Sigmoid colon (tissue), 7 donors: Measurements from ENCODE around the gene MIDN. TPM values are rescaled to one million over a fixed set of nuclear protein-coding genes. Genes with fewer than 3 reads are reported as not detected.
A peak's percentile ranks its signal among the peaks of the same experiment; 100 is the strongest.

Experiments used
- DNase-seq: peaks from one replicate; pipeline ENCODE4 v3.0.0-alpha.2; 2019
- H3K27ac ChIP-seq, 4 donors: fragments of 200-600 bp; sonication (generic); one replicate each; pipeline ENCODE4 v1.5.1; 2016 to 2019; ENCODE audit warnings: mild to moderate bottlenecking in 1 of 4
- H3K27me3 ChIP-seq, 3 donors: fragments of 200-600 bp; sonication (generic); one replicate each; pipeline ENCODE4 v1.5.1; 2019; ENCODE audit warnings: mild to moderate bottlenecking in 1 of 3
- H3K36me3 ChIP-seq, 4 donors: fragments of 200-600 bp; sonication (generic); one replicate each; pipeline ENCODE4 v1.5.1; 2016 to 2019
- H3K4me1 ChIP-seq, 4 donors: fragments of 200-600 bp; sonication (generic); one replicate each; pipeline ENCODE4 v1.5.1; 2017 to 2019
- H3K4me3 ChIP-seq, 4 donors: fragments of 200-600 bp; sonication (generic); one replicate each; pipeline ENCODE4 v1.5.1; 2017 to 2019; ENCODE audit warnings: mild to moderate bottlenecking in 2 of 4, moderate library complexity in 1 of 4
- H3K9me3 ChIP-seq, 4 donors: fragments of 200-600 bp in 3 of 4; sonication (generic) in 3 of 4; one replicate each; pipeline versions ENCODE4 v1.5.1 to v1.6.1; 2013 to 2019
- EP300 ChIP-seq, 4 donors: sonication (generic); formaldehyde crosslinking; IDR thresholded peaks; one replicate each; pipeline ENCODE4 v1.6.1; 2017; ENCODE audit warnings: antibody characterized with exemption in 4 of 4
- POLR2A ChIP-seq, 2 donors: fragments of 450-650 bp; IDR thresholded peaks; one replicate each; pipeline ENCODE4 v1.6.1; 2016; ENCODE audit warnings: antibody characterized with exemption in 2 of 2, mild to moderate bottlenecking in 2 of 2, moderate library complexity in 2 of 2
- POLR2AphosphoS5 ChIP-seq, 4 donors: sonication (generic); formaldehyde crosslinking; IDR thresholded peaks; one replicate each; pipeline ENCODE4 v1.6.1; 2017; ENCODE audit warnings: antibody characterized with exemption in 4 of 4
- WGBS, 2 donors: extraction: QIAGEN DNeasy Blood & Tissue Kit; methylation state at CpG; one replicate each; pipeline ENCODE4 v1.1.7; 2013; 5-methylcytosine and 5-hydroxymethylcytosine counted together
- intact Hi-C: fragments of 100-400 bp; cut with DNase I; formaldehyde crosslinking; loops from one replicate; pipeline ENCODE4 v1.15.1; 2023
- polyA plus RNA-seq, 3 donors: library from polyadenylated mRNA; stranded (reverse); fragments of 200-250 nt; gene quantifications; one replicate each; pipeline ENCODE4 v1.2.3, GENCODE V29; 2013
- total RNA-seq, 4 donors: library from RNA; depleted of rRNA; stranded (reverse); fragments of >200 nt; gene quantifications; one replicate each; pipeline ENCODE4 v1.1.0, GENCODE V29; 2016
- TF ChIP-seq, protein P1 (sequence below), 4 experiments: fragments of 450-650 bp in 3 of 4; fragments of 200-600 bp in 1 of 4; IDR thresholded peaks; one replicate each; pipeline ENCODE4 v1.5.1; 2016 to 2019; ENCODE audit warnings: antibody characterized with exemption in 4 of 4, mild to moderate bottlenecking in 3 of 4, moderate library complexity in 2 of 4
- donor health status: healthy with polysubstance abuse.
- donor health status: Bipolar disorder and iron deficiency.
- donor health status: healthy.

Gene MIDN
- total and polyA plus RNA-seq, 7 donors, result 14.6 to 87.0 (median 42.1) TPM

DNA sequence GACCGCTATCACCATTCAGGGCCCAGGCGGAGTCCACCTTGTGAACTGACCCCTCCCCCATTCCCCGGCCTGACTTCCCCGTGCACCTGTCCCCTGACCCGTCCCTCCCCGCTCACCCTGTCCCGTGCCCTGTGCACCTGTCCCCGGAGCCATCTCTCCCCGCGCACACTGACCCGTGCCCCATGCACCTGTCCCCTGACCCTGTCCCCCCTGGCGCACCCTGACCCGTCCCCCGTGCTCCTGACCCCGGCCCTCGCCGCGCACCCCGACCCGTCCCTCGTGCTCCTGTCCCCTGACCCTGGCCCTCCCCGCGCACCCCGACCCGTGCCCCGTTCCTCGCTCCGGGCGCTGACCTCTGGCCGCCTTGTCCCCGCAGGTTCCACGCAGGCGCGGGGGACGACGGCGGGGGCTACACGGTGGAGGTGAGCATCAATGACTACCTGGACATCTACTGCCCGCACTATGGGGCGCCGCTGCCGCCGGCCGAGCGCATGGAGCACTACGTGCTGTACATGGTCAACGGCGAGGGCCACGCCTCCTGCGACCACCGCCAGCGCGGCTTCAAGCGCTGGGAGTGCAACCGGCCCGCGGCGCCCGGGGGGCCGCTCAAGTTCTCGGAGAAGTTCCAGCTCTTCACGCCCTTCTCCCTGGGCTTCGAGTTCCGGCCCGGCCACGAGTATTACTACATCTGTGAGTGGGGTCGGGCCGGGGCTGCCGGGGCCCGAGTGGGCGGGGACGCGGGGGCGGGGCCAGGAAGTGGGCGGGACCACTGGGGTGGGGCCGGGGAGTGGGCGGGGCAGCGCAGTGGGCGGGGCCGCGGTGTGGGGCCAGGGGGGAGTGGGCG is 47.0 kb downstream of the MIDN start:
- H3K9me3 ChIP-seq, result no peaks in the 10 kb centered on the region
- peaks cover 0 to 11% (median 8%) of the 10 kb centered on the region in 4 donors for H3K4me1 ChIP-seq
- H3K36me3 ChIP-seq, result no peaks in the 10 kb centered on the region
- peak overlapping the region in 1 of 4 donors; percentile 7 for H3K4me3 ChIP-seq
- WGBS, 2 donors, result 34 to 69% methylated on average over 82 of the region's 82 CpGs
- intact Hi-C loops, result no loop called here
- peaks cover 9 to 61% (median 56%) of the 10 kb centered on the region in 3 donors for H3K27me3 ChIP-seq
- no peak for TF ChIP-seq EP300 (IDR thresholded peaks at IDR 0.05)
- TF ChIP-seq POLR2A (IDR thresholded peaks at IDR 0.05), result no peak
- no peak for TF ChIP-seq POLR2AphosphoS5 (IDR thresholded peaks at IDR 0.05)
- TF ChIP-seq, protein P1, sequence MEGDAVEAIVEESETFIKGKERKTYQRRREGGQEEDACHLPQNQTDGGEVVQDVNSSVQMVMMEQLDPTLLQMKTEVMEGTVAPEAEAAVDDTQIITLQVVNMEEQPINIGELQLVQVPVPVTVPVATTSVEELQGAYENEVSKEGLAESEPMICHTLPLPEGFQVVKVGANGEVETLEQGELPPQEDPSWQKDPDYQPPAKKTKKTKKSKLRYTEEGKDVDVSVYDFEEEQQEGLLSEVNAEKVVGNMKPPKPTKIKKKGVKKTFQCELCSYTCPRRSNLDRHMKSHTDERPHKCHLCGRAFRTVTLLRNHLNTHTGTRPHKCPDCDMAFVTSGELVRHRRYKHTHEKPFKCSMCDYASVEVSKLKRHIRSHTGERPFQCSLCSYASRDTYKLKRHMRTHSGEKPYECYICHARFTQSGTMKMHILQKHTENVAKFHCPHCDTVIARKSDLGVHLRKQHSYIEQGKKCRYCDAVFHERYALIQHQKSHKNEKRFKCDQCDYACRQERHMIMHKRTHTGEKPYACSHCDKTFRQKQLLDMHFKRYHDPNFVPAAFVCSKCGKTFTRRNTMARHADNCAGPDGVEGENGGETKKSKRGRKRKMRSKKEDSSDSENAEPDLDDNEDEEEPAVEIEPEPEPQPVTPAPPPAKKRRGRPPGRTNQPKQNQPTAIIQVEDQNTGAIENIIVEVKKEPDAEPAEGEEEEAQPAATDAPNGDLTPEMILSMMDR (IDR thresholded peaks at IDR 0.05), result no peak
- DNase-seq, result no peak
- no peak overlapping the region for H3K27ac ChIP-seq

DNA sequence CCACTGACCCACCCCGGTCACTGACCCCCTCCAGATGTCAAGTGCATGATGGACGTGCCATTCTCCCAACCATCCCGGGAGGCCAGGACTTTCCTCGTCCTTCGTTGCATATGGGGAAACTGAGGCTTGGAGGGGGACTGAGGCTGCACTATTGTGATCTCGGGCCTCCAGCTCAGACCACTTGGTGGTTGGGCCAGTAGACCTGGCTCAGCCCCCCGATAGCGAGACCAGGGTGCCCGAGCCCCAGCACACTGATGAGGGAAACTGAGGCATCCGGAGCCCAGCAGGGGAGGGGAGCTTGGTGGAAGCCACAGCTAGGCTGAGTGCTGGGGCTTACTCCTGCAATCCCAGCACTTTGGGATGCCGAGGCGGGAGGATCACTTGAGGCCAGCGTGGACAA is 47.7 kb downstream of the MIDN start:
- intact Hi-C loops, result no loop called here
- 88% methylated on average over 12 to 13 of the region's 13 CpGs for WGBS, 2 donors
- no peak for DNase-seq
- H3K4me3 ChIP-seq, result no peak overlapping the region
- TF ChIP-seq POLR2A (IDR thresholded peaks at IDR 0.05) (no peak), POLR2AphosphoS5 (IDR thresholded peaks at IDR 0.05) (no peak)
- TF ChIP-seq, protein P1 (IDR thresholded peaks at IDR 0.05), result no peak
- H3K4me1 ChIP-seq, result peaks cover 0 to 11% (median 8%) of the 10 kb centered on the region in 4 donors
- peaks cover 9 to 54% (median 49%) of the 10 kb centered on the region in 3 donors for H3K27me3 ChIP-seq
- no peaks in the 10 kb centered on the region for H3K9me3 ChIP-seq
- H3K27ac ChIP-seq, result no peak overlapping the region
- H3K36me3 ChIP-seq, result no peaks in the 10 kb centered on the region

DNA sequence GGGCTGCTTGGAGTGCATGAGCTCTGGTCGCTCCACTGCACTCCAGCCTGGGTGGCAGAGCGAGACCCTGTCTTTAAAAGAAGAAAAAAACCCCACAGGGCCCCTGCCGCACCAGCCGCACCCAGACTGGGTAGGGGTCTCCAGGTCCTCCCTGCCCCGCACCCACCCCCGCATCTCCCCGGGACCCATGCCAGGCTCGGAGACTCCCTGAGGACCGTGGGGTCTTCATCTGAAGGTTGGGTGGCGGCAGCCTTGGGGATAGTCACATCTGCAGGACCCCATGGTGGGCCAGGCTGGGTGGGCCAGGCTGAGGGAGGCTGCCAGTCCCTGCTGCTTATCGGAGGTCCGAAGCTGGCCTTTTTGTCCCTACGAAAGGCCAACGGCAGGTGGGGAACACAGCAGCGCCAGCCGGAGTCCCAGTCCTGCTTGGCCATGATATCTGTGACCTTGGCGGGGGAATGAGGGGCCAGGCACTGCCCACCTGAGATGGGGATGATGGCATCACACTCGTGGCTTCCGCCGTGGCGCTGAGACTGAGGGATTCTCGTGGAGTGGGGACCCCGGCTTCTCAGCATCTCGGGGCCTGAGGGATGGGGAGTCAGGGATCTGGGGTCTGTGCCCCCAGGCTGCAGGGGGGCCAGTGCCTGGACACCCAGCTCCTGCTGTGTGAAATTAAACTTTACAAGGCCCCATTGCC is 48.3 kb downstream of the MIDN start:
- TF ChIP-seq POLR2A (IDR thresholded peaks at IDR 0.05), result no peak
- no peak for TF ChIP-seq POLR2AphosphoS5 (IDR thresholded peaks at IDR 0.05)
- TF ChIP-seq, protein P1 (IDR thresholded peaks at IDR 0.05), result no peak
- no peak for TF ChIP-seq EP300 (IDR thresholded peaks at IDR 0.05)
- WGBS, 2 donors, result 91 to 92% methylated on average over 24 of the region's 24 CpGs
- H3K4me3 ChIP-seq, result no peak overlapping the region
- intact Hi-C loops, result no loop called here
- DNase-seq, result no peak
- H3K27me3 ChIP-seq, result peaks cover 9 to 48% (median 42%) of the 10 kb centered on the region in 3 donors
- no peaks in the 10 kb centered on the region for H3K9me3 ChIP-seq
- H3K4me1 ChIP-seq, result peaks cover 0 to 11% (median 8%) of the 10 kb centered on the region in 4 donors
- H3K27ac ChIP-seq, result no peak overlapping the region
- H3K36me3 ChIP-seq, result no peaks in the 10 kb centered on the region

DNA sequence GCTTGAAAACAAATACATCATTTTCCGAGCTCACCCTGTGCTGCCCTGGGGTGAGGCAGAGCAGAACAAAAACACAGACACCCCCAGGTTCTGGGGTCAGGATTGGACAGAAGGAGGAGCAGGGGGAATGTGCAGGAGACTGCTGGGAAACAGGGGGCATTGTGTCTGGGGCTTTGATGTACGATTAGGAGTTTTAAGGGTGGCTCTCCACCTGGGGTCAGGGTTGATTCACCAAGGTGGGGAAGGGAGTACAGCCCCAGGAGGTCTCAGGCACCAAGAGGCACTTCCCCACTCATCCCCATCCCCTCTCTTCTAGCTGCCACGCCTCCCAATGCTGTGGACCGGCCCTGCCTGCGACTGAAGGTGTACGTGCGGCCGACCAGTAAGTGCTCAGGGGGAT is 49.9 kb downstream of the MIDN start:
- WGBS, 2 donors, result 86 to 90% methylated on average over 8 of the region's 8 CpGs
- Histone ChIP-seq H3K4me1 (peaks cover 0 to 11% (median 8%) of the 10 kb centered on the region in 4 donors), H3K4me3 (no peak overlapping the region), H3K36me3 (no peaks in the 10 kb centered on the region), H3K27me3 (peaks cover 9 to 33% (median 27%) of the 10 kb centered on the region in 3 donors), H3K9me3 (no peaks in the 10 kb centered on the region), H3K27ac (no peak overlapping the region)
- DNase-seq, result no peak
- TF ChIP-seq, protein P1 (IDR thresholded peaks at IDR 0.05), result no peak
- no peak for TF ChIP-seq POLR2A (IDR thresholded peaks at IDR 0.05)
- no peak for TF ChIP-seq EP300 (IDR thresholded peaks at IDR 0.05)
- TF ChIP-seq POLR2AphosphoS5 (IDR thresholded peaks at IDR 0.05), result no peak
- intact Hi-C loops, result no loop called here
